Duodenal mucosa (tissue), 2 donors: ENCODE results near the gene IPO7.
"Not testable (repeated sequence)": the region's sequence is repeated elsewhere in the genome, so short reads cannot be mapped to it uniquely, and the experiment has no call there.

ENCODE experiments used
- H3K27ac ChIP-seq: one replicate; pipeline ENCODE4 v1.7.0; 2013; ENCODE audit warnings: low read depth, low read length
- H3K27me3 ChIP-seq, 2 donors: one replicate each; pipeline ENCODE4 v1.7.0; 2013; ENCODE audit warnings: low read length in 2 of 2, control low read depth in 1 of 2; ENCODE audit not compliant: insufficient read depth in 2 of 2, control insufficient read depth in 1 of 2
- H3K36me3 ChIP-seq, 2 donors: one replicate each; pipeline ENCODE4 v1.7.0; 2013; ENCODE audit warnings: low read length in 2 of 2, control low read depth in 1 of 2; ENCODE audit not compliant: insufficient read depth in 2 of 2, control insufficient read depth in 1 of 2
- H3K4me1 ChIP-seq, 2 donors: one replicate each; pipeline ENCODE4 v1.7.0; 2013; ENCODE audit warnings: low read length in 2 of 2, control low read depth in 1 of 2; ENCODE audit not compliant: insufficient read depth in 2 of 2, control insufficient read depth in 1 of 2
- H3K4me3 ChIP-seq, 2 donors: one replicate each; pipeline ENCODE4 v1.7.0; 2013; ENCODE audit warnings: low read length in 2 of 2, low read depth in 1 of 2
- H3K9ac ChIP-seq, 2 donors: one replicate each; pipeline ENCODE4 v1.7.0; 2013; ENCODE audit warnings: low read length in 2 of 2, low read depth in 1 of 2
- H3K9me3 ChIP-seq, 2 donors: one replicate each; pipeline ENCODE4 v1.7.0; 2013; ENCODE audit warnings: low read length in 2 of 2, control low read depth in 1 of 2; ENCODE audit not compliant: control insufficient read depth in 1 of 2

Gene IPO7

DNA sequence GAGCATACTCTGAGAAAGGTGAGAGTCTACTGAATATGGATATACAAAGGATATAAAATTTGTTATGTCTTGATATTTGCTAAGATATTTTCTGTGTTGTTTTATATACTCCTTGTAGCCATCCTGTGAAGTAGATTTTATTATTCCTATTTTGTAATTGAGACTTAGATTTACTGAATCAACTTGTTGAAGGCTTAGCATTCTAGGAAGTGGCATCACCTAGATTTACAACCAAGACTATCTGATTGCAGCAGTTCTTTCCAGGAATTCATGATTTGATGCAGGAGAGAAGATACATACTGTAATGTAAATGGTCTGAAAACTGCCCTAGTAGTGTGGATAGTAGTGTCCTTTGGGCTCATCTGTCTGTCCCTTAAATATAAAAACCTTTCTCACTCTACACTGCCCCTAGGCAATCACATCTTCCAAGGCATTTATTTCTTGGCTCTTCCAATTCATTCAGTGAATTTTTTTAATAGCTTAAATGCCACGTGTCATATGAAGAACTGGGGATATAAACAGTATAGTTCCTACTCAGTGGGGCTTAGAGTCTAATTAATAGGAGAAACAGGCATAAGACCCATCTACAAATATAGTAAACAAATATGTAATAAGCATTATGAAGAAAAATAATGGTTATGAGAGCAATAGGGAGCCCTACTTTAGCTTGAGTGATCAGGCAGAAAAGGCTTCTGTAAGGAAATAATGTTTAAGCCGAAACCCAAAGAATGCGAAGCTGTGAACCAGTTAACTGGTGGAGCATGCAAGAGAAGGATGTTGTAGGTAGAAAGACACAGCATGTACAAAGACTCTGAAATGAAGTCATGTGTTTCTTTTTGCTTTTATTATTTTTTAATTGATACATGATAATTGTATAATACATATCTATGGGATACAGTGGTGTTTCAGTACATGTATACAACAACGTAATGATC is 13.6 kb downstream of the IPO7 start:
- Histone ChIP-seq H3K9me3 (no peaks in the 10 kb centered on the region), H3K27ac (no peak overlapping the region), H3K36me3 (peaks cover 0 to 3% of the 10 kb centered on the region in 2 donors), H3K27me3 (no peaks in the 10 kb centered on the region), H3K4me3 (no peak overlapping the region), H3K4me1 (peaks cover 0 to 4% of the 10 kb centered on the region in 2 donors), H3K9ac (no peak overlapping the region)

DNA sequence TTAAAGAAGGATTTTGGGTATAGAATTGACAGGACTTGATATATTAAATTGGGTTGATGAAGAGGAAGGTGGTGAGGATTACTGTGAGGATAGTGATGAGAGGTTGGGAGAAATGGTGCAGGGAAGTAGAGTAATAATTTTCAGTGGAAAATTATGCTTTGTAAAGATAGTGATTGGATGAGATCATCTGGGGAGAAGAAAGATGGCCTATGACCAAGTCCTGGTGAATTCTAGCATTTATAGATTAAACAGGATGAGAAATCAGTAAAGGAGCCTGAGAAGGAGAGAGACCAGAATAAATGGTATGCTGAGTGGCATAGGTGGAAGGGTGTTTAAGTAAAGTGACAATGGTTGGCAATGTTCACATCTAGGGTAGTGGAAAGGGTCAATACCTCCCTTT is 15.0 kb downstream of the IPO7 start:
- Histone ChIP-seq H3K4me1 (peaks cover 0 to 4% of the 10 kb centered on the region in 2 donors), H3K9me3 (no peaks in the 10 kb centered on the region), H3K9ac (no peak overlapping the region), H3K36me3 (peaks cover 0 to 9% of the 10 kb centered on the region in 2 donors), H3K27me3 (no peaks in the 10 kb centered on the region), H3K27ac (no peak overlapping the region), H3K4me3 (no peak overlapping the region)

GRCh38 chr11:9401884-9402283 is 17.4 kb downstream of the IPO7 start:
- H3K4me3 ChIP-seq, H3K4me1 ChIP-seq, H3K9me3 ChIP-seq, H3K27ac ChIP-seq, H3K27me3 ChIP-seq, H3K9ac ChIP-seq: not testable (repeated sequence)
- peaks cover 0 to 15% of the 10 kb centered on the region in 2 donors for H3K36me3 ChIP-seq

DNA sequence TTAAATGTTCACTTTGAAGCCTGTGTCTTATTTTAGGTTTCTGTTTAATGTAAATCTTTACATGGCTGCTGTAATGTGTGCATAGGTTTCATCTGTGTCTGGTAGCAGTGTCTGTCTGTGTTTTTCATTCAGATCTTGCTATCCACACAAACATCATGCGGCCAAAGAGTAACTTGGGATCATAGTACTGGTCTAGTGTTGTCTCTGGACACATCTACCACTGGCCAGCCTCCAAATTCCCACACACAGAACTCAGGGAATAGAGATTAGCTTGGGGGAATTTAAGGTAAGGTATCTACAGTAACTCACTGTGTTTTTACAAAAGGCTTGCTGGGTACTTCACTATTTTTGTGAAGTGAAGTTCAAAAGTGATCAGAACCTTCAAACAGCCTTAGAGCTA is 44.3 kb downstream of the IPO7 start:
- Histone ChIP-seq H3K27ac (no peak overlapping the region), H3K9me3 (no peaks in the 10 kb centered on the region), H3K36me3 (peaks cover 21 to 88% of the 10 kb centered on the region in 2 donors), H3K9ac (no peak overlapping the region), H3K4me3 (no peak overlapping the region), H3K27me3 (no peaks in the 10 kb centered on the region), H3K4me1 (no peaks in the 10 kb centered on the region)

DNA sequence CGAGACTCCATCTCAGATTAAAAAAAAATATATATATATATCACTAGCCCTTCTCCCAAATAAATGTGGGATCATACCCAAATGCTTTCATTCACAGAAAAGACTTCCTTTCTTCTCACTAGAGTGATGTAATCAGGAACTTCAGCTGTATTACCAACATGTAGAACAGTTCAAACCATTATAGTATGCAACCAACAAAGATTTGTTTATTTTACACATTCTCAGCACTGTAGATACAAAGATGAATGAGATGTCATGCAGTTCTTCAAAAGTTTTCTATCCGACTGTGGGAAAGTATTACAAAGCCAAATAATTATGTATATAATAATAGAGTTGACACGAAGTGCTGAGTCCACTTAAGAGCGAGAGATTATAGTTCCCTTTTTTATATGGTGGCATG is 54.2 kb downstream of the IPO7 start:
- Histone ChIP-seq H3K4me1 (no peaks in the 10 kb centered on the region), H3K27me3 (no peaks in the 10 kb centered on the region), H3K27ac (no peak overlapping the region), H3K4me3 (no peak overlapping the region), H3K9me3 (no peaks in the 10 kb centered on the region), H3K9ac (no peak overlapping the region), H3K36me3 (peaks cover 34 to 78% of the 10 kb centered on the region in 2 donors)

DNA sequence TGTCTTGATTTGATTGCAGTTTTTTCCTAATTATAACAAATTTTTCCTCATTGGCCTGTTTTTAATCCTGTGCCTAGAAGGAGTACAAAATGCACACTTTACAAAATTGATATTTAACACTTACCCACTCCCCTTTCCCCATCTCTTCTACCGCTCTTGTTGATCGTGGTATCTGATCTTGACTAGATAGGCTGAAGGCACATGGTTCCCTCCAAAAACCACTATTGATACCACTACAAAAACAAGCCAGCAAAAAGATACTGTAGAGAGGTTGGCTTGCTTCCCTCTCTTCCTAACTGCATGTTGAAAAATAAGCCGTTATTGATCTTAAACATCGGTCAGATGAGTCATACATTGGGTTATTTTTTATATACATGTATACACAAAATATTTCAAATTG is 61.8 kb downstream of the IPO7 start:
- H3K4me1 ChIP-seq = no peaks in the 10 kb centered on the region
- no peak overlapping the region for H3K9ac ChIP-seq
- peaks cover 13 to 34% of the 10 kb centered on the region in 2 donors for H3K36me3 ChIP-seq
- H3K27ac ChIP-seq = no peak overlapping the region
- no peaks in the 10 kb centered on the region for H3K27me3 ChIP-seq
- H3K9me3 ChIP-seq = peaks cover 0 to 3% of the 10 kb centered on the region in 2 donors
- no peak overlapping the region for H3K4me3 ChIP-seq

GRCh38 chr11:9448576-9449352 is 64.3 kb downstream of the IPO7 start:
- Histone ChIP-seq H3K27me3 (no peaks in the 10 kb centered on the region), H3K9ac (no peak overlapping the region), H3K4me3 (no peak overlapping the region), H3K4me1 (no peaks in the 10 kb centered on the region), H3K36me3 (peaks cover 5 to 10% of the 10 kb centered on the region in 2 donors), H3K9me3 (peaks cover 0 to 13% of the 10 kb centered on the region in 2 donors), H3K27ac (no peak overlapping the region)

- not testable (repeated sequence) for H3K4me3 ChIP-seq, H3K9ac ChIP-seq, H3K27ac ChIP-seq, H3K4me1 ChIP-seq, H3K36me3 ChIP-seq, H3K27me3 ChIP-seq
- peaks cover 0 to 13% of the 10 kb centered on the region in 2 donors for H3K9me3 ChIP-seq
Observed at GRCh38 chr11:9452023-9452422, 67.6 kb downstream of the IPO7 start.

DNA sequence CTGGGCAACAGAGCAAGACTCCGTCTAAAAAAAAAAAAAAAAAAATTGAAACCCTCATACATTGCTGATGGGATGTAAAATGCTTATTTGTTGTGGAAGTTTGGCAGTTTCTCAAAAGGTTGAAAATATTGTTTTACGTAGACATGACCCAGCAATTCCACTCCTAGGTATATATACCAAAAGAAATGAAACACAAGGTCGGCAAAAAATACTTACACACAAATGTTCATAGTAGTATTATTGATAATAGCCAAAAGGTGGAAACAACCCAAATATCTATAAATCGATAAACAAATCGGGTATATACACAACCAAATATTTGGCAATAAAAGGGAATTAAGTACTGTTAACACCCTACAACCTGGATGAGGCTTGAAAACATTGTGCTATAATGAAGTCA is 71.3 kb downstream of the IPO7 start:
- H3K4me3 ChIP-seq = no peak overlapping the region
- peaks cover 0 to 13% of the 10 kb centered on the region in 2 donors for H3K9me3 ChIP-seq
- no peaks in the 10 kb centered on the region for H3K36me3 ChIP-seq
- peaks cover 0 to 4% of the 10 kb centered on the region in 2 donors for H3K4me1 ChIP-seq
- no peaks in the 10 kb centered on the region for H3K27me3 ChIP-seq
- no peak overlapping the region for H3K9ac ChIP-seq
- no peak overlapping the region for H3K27ac ChIP-seq

DNA sequence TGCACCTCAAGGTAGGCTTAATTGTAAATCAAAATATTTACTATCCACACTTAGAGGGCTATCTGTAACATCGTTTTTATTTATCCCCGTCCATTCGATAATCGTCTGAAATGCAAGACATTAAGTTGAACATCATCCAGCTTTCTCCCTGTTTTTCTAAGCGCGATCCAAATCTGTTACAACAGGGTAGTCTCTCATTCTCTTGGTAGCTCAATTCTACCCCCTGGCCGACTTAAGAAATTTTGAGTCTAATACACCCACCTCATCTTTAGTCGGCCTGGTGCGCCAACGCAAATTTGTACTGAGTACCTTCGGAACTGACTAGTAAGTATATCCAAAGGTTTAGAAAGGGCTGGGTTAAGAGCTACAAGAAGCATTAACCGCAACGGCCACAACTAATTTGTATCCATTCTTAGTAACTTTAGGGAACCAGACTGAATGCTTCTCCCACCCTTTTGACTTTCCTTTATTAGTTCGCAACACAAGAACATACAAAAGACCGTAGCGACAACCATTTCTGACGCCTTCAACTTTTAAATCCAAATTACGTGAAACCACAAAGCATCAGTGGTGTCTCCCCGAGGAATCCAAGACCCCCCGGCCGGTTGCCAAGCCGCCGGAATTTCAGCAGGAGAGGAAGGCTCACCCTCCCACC is 75.3 kb downstream of the IPO7 start:
- H3K9ac ChIP-seq = peak overlapping the region; percentile 99 to 100
- no peaks in the 10 kb centered on the region for H3K27me3 ChIP-seq
- no peaks in the 10 kb centered on the region for H3K9me3 ChIP-seq
- peak overlapping the region; percentile 93 to 96 for H3K4me3 ChIP-seq
- no peaks in the 10 kb centered on the region for H3K36me3 ChIP-seq
- H3K4me1 ChIP-seq = peaks cover 12 to 17% of the 10 kb centered on the region in 2 donors
- H3K27ac ChIP-seq = peak overlapping the region; percentile 98
